Measurements from ENCODE around the gene BCL11A. TPM values are rescaled to one million over a fixed set of nuclear protein-coding genes. Genes with fewer than 3 reads are reported as not detected.
A peak's percentile ranks its signal among the peaks of the same experiment; 100 is the strongest.

BCL11A gene
- total RNA-seq, 2 experiments from 2014 or later: 2.3 to 3.3 TPM

DNA sequence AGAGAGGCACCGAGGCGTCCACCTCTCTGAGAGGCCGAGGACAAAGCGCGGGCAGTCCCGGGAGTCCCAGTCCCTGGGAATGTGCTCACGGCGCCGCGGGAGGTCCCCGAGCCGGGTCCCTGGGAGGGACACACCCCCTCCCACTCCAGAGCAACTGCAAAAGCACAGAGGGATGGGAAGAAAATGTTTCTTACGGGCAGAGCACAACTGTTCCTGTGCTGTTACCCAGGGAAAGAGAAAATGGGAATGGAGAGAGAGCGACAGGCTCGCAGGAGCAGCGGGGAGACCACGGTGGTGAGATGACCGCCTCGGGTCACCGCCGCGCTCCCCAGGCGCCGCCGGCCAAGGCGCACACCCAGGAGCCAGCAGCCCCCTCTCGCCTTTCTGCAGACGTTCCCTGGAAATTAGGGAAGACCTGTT lies 1.2 kb upstream of the BCL11A start:
- intact Hi-C loops (cut with DNase I, micrococcal nuclease): loop anchor here (5.0 to 10.0 kb wide), 5 partner anchors 292 to 1530 kb away; no protein-coding TSS in a partner anchor
- Histone ChIP-seq H3K4me3 (ENCODE audit: low read length) (peak overlapping the region; percentile 81), H3K4me1 (ENCODE audit: insufficient read depth, low read length) (peaks cover 71% of the 10 kb centered on the region), H3K27ac (ENCODE audit: low read depth in 1 of 2, low read length in 2 of 2) (no peak overlapping the region), H3K9me3 (ENCODE audit: control insufficient read depth in 1 of 2, insufficient read depth in 1 of 2, low read length in 2 of 2) (peaks cover 0 to 32% of the 10 kb centered on the region in 2 experiments), H3K27me3 (ENCODE audit: control insufficient read depth in 1 of 2, insufficient read depth in 2 of 2, low read length in 2 of 2) (peaks cover 60 to 76% of the 10 kb centered on the region in 2 experiments), H3K36me3 (ENCODE audit: insufficient read depth, low read length) (no peaks in the 10 kb centered on the region)
- POLR2A ChIA-PET: no interaction called here
- Mint-ChIP-seq H3K36me3 (ENCODE audit: low read depth) (peaks cover 8% of the 10 kb centered on the region), H3K9me3 (no peaks in the 10 kb centered on the region), H3K4me1 (ENCODE audit: low read depth) (peaks cover 43% of the 10 kb centered on the region), H3K27ac (peak overlapping the region; percentile 57), H3K4me3 (peak overlapping the region; percentile 92), H3K27me3 (peaks cover 72% of the 10 kb centered on the region)
- CTCF ChIA-PET: no interaction called here
- TF ChIP-seq, protein P1, sequence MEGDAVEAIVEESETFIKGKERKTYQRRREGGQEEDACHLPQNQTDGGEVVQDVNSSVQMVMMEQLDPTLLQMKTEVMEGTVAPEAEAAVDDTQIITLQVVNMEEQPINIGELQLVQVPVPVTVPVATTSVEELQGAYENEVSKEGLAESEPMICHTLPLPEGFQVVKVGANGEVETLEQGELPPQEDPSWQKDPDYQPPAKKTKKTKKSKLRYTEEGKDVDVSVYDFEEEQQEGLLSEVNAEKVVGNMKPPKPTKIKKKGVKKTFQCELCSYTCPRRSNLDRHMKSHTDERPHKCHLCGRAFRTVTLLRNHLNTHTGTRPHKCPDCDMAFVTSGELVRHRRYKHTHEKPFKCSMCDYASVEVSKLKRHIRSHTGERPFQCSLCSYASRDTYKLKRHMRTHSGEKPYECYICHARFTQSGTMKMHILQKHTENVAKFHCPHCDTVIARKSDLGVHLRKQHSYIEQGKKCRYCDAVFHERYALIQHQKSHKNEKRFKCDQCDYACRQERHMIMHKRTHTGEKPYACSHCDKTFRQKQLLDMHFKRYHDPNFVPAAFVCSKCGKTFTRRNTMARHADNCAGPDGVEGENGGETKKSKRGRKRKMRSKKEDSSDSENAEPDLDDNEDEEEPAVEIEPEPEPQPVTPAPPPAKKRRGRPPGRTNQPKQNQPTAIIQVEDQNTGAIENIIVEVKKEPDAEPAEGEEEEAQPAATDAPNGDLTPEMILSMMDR (IDR thresholded peaks at IDR 0.05): no peak
- ATAC-seq (ENCODE audit: poor library complexity) (no peak), DNase-seq (no peak)

DNA sequence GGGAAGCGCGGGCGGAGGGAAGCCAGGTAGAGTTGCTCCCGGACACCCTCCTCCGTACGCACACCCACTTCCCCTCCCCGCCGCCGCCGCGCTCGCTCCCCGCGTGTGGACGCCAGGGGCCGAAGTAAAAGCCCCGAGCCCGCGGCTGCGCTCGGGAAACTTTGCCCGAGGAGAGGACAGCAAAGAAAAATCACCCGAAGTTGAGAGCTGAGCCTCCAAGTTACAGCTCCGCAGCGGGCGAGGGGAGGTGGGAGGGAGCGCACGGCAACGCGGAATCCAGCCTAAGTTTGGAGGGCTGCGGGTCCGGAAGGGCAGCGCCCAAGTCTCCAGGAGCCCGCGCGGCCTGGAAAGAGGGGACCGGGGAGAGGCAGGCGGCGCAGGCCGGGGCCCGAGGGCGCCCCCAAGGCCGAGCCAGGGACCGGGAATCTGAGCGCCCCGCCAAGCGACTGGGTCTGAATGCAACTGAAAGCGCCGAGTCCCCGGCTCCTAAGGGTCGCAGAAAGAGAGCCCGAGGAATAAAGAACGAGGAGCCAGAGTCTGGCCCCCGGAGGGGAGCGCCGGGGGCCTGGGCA lies 706 bp upstream of the BCL11A start:
- peaks cover 63 to 76% of the 10 kb centered on the region in 2 experiments for H3K27me3 ChIP-seq (ENCODE audit: control insufficient read depth in 1 of 2, insufficient read depth in 2 of 2, low read length in 2 of 2)
- peaks cover 76% of the 10 kb centered on the region for H3K4me1 ChIP-seq (ENCODE audit: insufficient read depth, low read length)
- ChIA-PET POLR2A (no interaction called here), CTCF (no interaction called here)
- H3K4me1 Mint-ChIP-seq (ENCODE audit: low read depth): peaks cover 46% of the 10 kb centered on the region
- H3K9me3 Mint-ChIP-seq: no peaks in the 10 kb centered on the region
- intact Hi-C loops (cut with DNase I, micrococcal nuclease): loop anchor here (5.0 to 10.0 kb wide), 4 partner anchors 292 to 1529 kb away; no protein-coding TSS in a partner anchor
- H3K27me3 Mint-ChIP-seq: peaks cover 71% of the 10 kb centered on the region
- H3K9me3 ChIP-seq (ENCODE audit: control insufficient read depth in 1 of 2, insufficient read depth in 1 of 2, low read length in 2 of 2): peaks cover 0 to 34% of the 10 kb centered on the region in 2 experiments
- DNase-seq: peak in 4 of 14 experiments; percentile 29 to 57 (median 38)
- peak overlapping the region; percentile 81 for H3K4me3 ChIP-seq (ENCODE audit: low read length)
- no peaks in the 10 kb centered on the region for H3K36me3 ChIP-seq (ENCODE audit: insufficient read depth, low read length)
- no peak overlapping the region for H3K27ac ChIP-seq (ENCODE audit: low read depth in 1 of 2, low read length in 2 of 2)
- H3K4me3 Mint-ChIP-seq: peak overlapping the region; percentile 92
- H3K36me3 Mint-ChIP-seq (ENCODE audit: low read depth): peaks cover 8% of the 10 kb centered on the region
- peak overlapping the region; percentile 42 for H3K27ac Mint-ChIP-seq
- no peak for ATAC-seq (ENCODE audit: poor library complexity)
- TF ChIP-seq, protein P1 (IDR thresholded peaks at IDR 0.05): no peak

DNA sequence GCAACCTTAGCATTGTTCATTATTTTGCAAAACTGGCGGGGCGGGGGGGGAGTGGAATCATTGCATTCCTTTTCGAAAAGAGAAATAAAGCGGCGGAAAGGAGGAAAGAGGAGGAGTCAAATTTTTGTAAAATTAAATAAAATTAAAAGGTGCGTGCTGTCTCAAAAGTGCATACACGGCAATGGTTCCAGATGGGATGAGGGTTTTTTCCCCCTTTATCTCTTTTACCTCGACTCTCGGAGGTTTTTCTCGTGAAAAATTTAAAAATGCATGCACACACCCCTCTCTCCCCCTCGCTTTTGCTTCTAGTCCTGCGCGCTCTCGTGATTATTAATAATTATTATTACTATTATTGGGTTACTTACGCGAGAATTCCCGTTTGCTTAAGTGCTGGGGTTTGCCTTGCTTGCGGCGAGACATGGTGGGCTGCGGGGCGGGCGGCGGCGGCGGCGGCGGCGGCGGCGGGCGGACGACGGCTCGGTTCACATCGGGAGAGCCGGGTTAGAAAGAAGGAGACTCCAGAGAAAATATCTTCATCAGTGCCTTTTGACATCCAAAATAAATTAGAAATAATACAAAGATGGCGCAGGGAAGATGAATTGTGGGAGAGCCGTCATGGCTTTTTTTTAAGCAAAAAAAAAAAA lies 481 bp downstream of the BCL11A start:
- ChIA-PET POLR2A (no interaction called here), CTCF (no interaction called here)
- peaks cover 0 to 36% of the 10 kb centered on the region in 2 experiments for H3K9me3 ChIP-seq (ENCODE audit: control insufficient read depth in 1 of 2, insufficient read depth in 1 of 2, low read length in 2 of 2)
- ATAC-seq (ENCODE audit: poor library complexity): no peak
- DNase-seq: no peak
- peaks cover 80% of the 10 kb centered on the region for H3K4me1 ChIP-seq (ENCODE audit: insufficient read depth, low read length)
- peak overlapping the region; percentile 42 for H3K27ac Mint-ChIP-seq
- TF ChIP-seq, protein P1 (IDR thresholded peaks at IDR 0.05): no peak
- H3K9me3 Mint-ChIP-seq: no peaks in the 10 kb centered on the region
- peak overlapping the region; percentile 90 for H3K4me3 Mint-ChIP-seq
- intact Hi-C loops (cut with DNase I, micrococcal nuclease): loop anchor here (5.0 to 10.0 kb wide), 4 partner anchors 291 to 1528 kb away; no protein-coding TSS in a partner anchor
- H3K27ac ChIP-seq (ENCODE audit: low read depth in 1 of 2, low read length in 2 of 2): no peak overlapping the region
- H3K27me3 ChIP-seq (ENCODE audit: control insufficient read depth in 1 of 2, insufficient read depth in 2 of 2, low read length in 2 of 2): peaks cover 64 to 84% of the 10 kb centered on the region in 2 experiments
- H3K36me3 Mint-ChIP-seq (ENCODE audit: low read depth): peaks cover 8% of the 10 kb centered on the region
- peaks cover 74% of the 10 kb centered on the region for H3K27me3 Mint-ChIP-seq
- H3K4me1 Mint-ChIP-seq (ENCODE audit: low read depth): peaks cover 55% of the 10 kb centered on the region
- no peaks in the 10 kb centered on the region for H3K36me3 ChIP-seq (ENCODE audit: insufficient read depth, low read length)
- peak overlapping the region; percentile 46 for H3K4me3 ChIP-seq (ENCODE audit: low read length)

Data from CD4-positive, alpha-beta T cell (primary cell).